Liver (tissue), 9 donors: Measurements from ENCODE around the gene FRMD4B. TPM values are rescaled to one million over a fixed set of nuclear protein-coding genes. Genes with fewer than 3 reads are reported as not detected.

Experiments
- DNase-seq: peaks from one replicate; pipeline ENCODE4 v3.0.0-alpha.2; 2017; ENCODE audit warnings: low spot score
- H3K27ac ChIP-seq, 2 donors: one replicate each; pipeline ENCODE4 v1.7.0; 2013; ENCODE audit warnings: inconsistent platforms in 2 of 2, low read length in 2 of 2, control low read depth in 1 of 2, low read depth in 1 of 2, mild to moderate bottlenecking in 1 of 2
- H3K27me3 ChIP-seq, 4 donors: one replicate each; pipeline versions ENCODE4 v1.6.1 to v1.7.0; 2013; ENCODE audit warnings: low read length in 3 of 4, inconsistent platforms in 1 of 4, mild to moderate bottlenecking in 1 of 4, moderate library complexity in 1 of 4; ENCODE audit not compliant: control insufficient read depth in 4 of 4, insufficient read depth in 4 of 4
- H3K36me3 ChIP-seq, 4 donors: one replicate each; pipeline versions ENCODE4 v1.6.1 to v1.7.0; 2013; ENCODE audit warnings: low read length in 3 of 4, mild to moderate bottlenecking in 3 of 4, low read depth in 1 of 4, moderate library complexity in 1 of 4; ENCODE audit not compliant: control insufficient read depth in 4 of 4, insufficient read depth in 3 of 4
- H3K4me1 ChIP-seq, 4 donors: one replicate each; pipeline versions ENCODE4 v1.6.1 to v1.7.0; 2013; ENCODE audit warnings: low read length in 3 of 4, mild to moderate bottlenecking in 3 of 4, moderate library complexity in 1 of 4; ENCODE audit not compliant: control insufficient read depth in 4 of 4, insufficient read depth in 4 of 4
- H3K4me3 ChIP-seq, 3 donors: one replicate each; pipeline versions ENCODE4 v1.6.1 to v1.7.0; 2013; ENCODE audit warnings: low read length in 3 of 3, control low read depth in 1 of 3, low read depth in 1 of 3, mild to moderate bottlenecking in 1 of 3
- H3K9ac ChIP-seq, 2 donors: one replicate each; pipeline ENCODE4 v1.7.0; 2013; ENCODE audit warnings: low read length in 2 of 2, mild to moderate bottlenecking in 2 of 2, moderate library complexity in 2 of 2, control low read depth in 1 of 2, low read depth in 1 of 2
- H3K9me3 ChIP-seq, 4 donors: one replicate each; pipeline versions ENCODE4 v1.6.1 to v1.7.0; 2013; ENCODE audit warnings: low read length in 3 of 4; ENCODE audit not compliant: control insufficient read depth in 4 of 4
- ATF3 ChIP-seq: IDR thresholded peaks from 2 replicates; pipeline ENCODE4 v1.6.1; 2016; ENCODE audit warnings: antibody characterized with exemption
- CTCF ChIP-seq: fragments of 150-350 bp; IDR thresholded peaks from 2 replicates; pipeline ENCODE4 v1.5.1; 2017; ENCODE audit warnings: improper control_type of control experiment, low read depth, low read length; ENCODE audit not compliant: missing input control
- EGR1 ChIP-seq, 2 donors: IDR thresholded peaks; 2 replicates each; pipeline ENCODE4 v1.6.1; 2016 to 2018; ENCODE audit warnings: antibody characterized with exemption in 2 of 2, low read depth in 2 of 2
- FOXA1 ChIP-seq: IDR thresholded peaks from 2 replicates; pipeline ENCODE4 v1.6.1; 2016; ENCODE audit warnings: antibody characterized with exemption
- GABPA ChIP-seq, 2 donors: IDR thresholded peaks in 1 of 2; conservative IDR thresholded peaks in 1 of 2; 2 replicates each; pipeline ENCODE4 v1.6.1; 2016; ENCODE audit warnings: antibody characterized with exemption in 2 of 2, mild to moderate bottlenecking in 1 of 2, moderate library complexity in 1 of 2
- HNF4A ChIP-seq, 2 donors: conservative IDR thresholded peaks; 2 replicates each; pipeline ENCODE4 v1.6.1; 2016; ENCODE audit warnings: antibody characterized with exemption in 2 of 2, mild to moderate bottlenecking in 2 of 2
- HNF4G ChIP-seq: IDR thresholded peaks from 2 replicates; pipeline ENCODE4 v1.6.1; 2016; ENCODE audit warnings: antibody characterized with exemption
- JUND ChIP-seq, 2 donors: IDR thresholded peaks; 2 replicates each; pipeline ENCODE4 v1.6.1; 2016; ENCODE audit warnings: antibody characterized with exemption in 2 of 2
- NR2F2 ChIP-seq: IDR thresholded peaks from 2 replicates; pipeline ENCODE4 v1.6.1; 2016; ENCODE audit warnings: antibody characterized with exemption
- RAD21 ChIP-seq, 2 donors: IDR thresholded peaks; 2 replicates each; pipeline ENCODE4 v1.6.1; 2016; ENCODE audit warnings: antibody characterized with exemption in 2 of 2, mild to moderate bottlenecking in 2 of 2
- RXRA ChIP-seq, 2 donors: IDR thresholded peaks; 2 replicates each; pipeline ENCODE4 v1.6.1; 2017 to 2018; ENCODE audit warnings: antibody characterized with exemption in 2 of 2, mild to moderate bottlenecking in 1 of 2
- SP1 ChIP-seq: IDR thresholded peaks from 2 replicates; pipeline ENCODE4 v1.6.1; 2018; ENCODE audit warnings: antibody characterized with exemption, mild to moderate bottlenecking
- TAF1 ChIP-seq: conservative IDR thresholded peaks from 2 replicates; pipeline ENCODE4 v1.6.1; 2016; ENCODE audit warnings: antibody characterized with exemption, mild to moderate bottlenecking
- YY1 ChIP-seq: IDR thresholded peaks from 2 replicates; pipeline ENCODE4 v1.6.1; 2016; ENCODE audit warnings: antibody characterized with exemption, mild to moderate bottlenecking
- ZBTB33 ChIP-seq: IDR thresholded peaks from 2 replicates; pipeline ENCODE4 v1.6.1; 2016; ENCODE audit warnings: antibody characterized with exemption
- WGBS: extraction: QIAGEN DNeasy Blood & Tissue Kit; methylation state at CpG from one replicate; pipeline ENCODE4 v1.1.7; 2013; 5-methylcytosine and 5-hydroxymethylcytosine counted together
- polyA plus RNA-seq, 2 donors: library from polyadenylated mRNA; stranded (reverse) in 1 of 2; unstranded in 1 of 2; fragments of 200-250 nt in 1 of 2; fragments of >200 nt in 1 of 2; fragmentation: Nextera tagmentation in 1 of 2; extraction: Ambion mirVana in 1 of 2; gene quantifications; one replicate each; pipeline versions ENCODE4 v1.2.1 to v1.2.3, GENCODE V29; 2013 to 2015
- total RNA-seq, 2 donors: library from RNA; depleted of rRNA; stranded (reverse); fragments of >200 nt; gene quantifications; one replicate each; pipeline ENCODE4 v1.2.3, GENCODE V29; 2014
- TF ChIP-seq, protein P1 (sequence below): IDR thresholded peaks from 2 replicates; pipeline ENCODE4 v1.6.1; 2016; ENCODE audit warnings: antibody characterized with exemption, mild to moderate bottlenecking
- TF ChIP-seq, protein P2 (sequence below): IDR thresholded peaks from 2 replicates; pipeline ENCODE4 v1.6.1; 2016; ENCODE audit warnings: antibody characterized with exemption
- donor health status: healthy.
- donor health status: healthy.
- donor health status: healthy.
- donor health status: healthy.
- donor health status: healthy.

FRMD4B gene
- total and polyA plus RNA-seq, 4 donors = 7.3 to 22.6 (median 15.0) TPM

DNA sequence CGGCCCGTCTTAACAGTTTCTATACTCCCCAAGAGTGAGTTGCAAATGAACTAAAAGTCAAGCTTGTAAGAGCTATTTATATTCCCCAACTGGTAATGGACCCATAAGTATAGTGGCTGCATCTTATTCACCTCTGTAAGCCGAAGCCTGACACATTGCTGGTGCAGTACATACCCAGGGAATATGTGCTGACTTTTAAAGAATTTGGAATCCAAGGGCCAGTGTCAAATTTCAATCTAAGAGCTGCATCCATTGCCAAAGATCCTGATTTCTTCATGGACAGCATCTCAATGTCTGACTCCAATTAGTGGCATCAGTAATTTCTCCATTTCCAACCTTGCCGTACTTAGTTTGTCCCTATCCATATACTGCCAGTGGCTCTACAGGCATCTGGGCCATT, 42.0 kb downstream of the FRMD4B start:
- WGBS = 70% methylated on average over 4 of the region's 4 CpGs
- Histone ChIP-seq H3K9ac (no peak overlapping the region), H3K36me3 (no peaks in the 10 kb centered on the region), H3K4me1 (no peaks in the 10 kb centered on the region), H3K9me3 (no peaks in the 10 kb centered on the region), H3K27me3 (no peaks in the 10 kb centered on the region), H3K27ac (no peak overlapping the region), H3K4me3 (no peak overlapping the region)
- no peak for DNase-seq
- TF ChIP-seq HNF4G (no peak), CTCF (no peak), HNF4A (conservative IDR thresholded peaks at IDR 0.05) (no peak), NR2F2 (no peak), GABPA (IDR thresholded peaks at IDR 0.05 in 1 of 2, conservative IDR thresholded peaks at IDR 0.05 in 1 of 2) (no peak), ZBTB33 (no peak), TAF1 (no peak), YY1 (no peak), JUND (IDR thresholded peaks at IDR 0.05) (no peak), RAD21 (IDR thresholded peaks at IDR 0.05) (no peak), RXRA (IDR thresholded peaks at IDR 0.05) (no peak), ATF3 (no peak), SP1 (no peak), EGR1 (IDR thresholded peaks at IDR 0.05; ENCODE audit: low read depth in 2 of 2) (no peak)
- TF ChIP-seq, protein P1, sequence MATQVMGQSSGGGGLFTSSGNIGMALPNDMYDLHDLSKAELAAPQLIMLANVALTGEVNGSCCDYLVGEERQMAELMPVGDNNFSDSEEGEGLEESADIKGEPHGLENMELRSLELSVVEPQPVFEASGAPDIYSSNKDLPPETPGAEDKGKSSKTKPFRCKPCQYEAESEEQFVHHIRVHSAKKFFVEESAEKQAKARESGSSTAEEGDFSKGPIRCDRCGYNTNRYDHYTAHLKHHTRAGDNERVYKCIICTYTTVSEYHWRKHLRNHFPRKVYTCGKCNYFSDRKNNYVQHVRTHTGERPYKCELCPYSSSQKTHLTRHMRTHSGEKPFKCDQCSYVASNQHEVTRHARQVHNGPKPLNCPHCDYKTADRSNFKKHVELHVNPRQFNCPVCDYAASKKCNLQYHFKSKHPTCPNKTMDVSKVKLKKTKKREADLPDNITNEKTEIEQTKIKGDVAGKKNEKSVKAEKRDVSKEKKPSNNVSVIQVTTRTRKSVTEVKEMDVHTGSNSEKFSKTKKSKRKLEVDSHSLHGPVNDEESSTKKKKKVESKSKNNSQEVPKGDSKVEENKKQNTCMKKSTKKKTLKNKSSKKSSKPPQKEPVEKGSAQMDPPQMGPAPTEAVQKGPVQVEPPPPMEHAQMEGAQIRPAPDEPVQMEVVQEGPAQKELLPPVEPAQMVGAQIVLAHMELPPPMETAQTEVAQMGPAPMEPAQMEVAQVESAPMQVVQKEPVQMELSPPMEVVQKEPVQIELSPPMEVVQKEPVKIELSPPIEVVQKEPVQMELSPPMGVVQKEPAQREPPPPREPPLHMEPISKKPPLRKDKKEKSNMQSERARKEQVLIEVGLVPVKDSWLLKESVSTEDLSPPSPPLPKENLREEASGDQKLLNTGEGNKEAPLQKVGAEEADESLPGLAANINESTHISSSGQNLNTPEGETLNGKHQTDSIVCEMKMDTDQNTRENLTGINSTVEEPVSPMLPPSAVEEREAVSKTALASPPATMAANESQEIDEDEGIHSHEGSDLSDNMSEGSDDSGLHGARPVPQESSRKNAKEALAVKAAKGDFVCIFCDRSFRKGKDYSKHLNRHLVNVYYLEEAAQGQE = no peak
- TF ChIP-seq, protein P2, sequence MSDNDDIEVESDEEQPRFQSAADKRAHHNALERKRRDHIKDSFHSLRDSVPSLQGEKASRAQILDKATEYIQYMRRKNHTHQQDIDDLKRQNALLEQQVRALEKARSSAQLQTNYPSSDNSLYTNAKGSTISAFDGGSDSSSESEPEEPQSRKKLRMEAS = no peak

DNA sequence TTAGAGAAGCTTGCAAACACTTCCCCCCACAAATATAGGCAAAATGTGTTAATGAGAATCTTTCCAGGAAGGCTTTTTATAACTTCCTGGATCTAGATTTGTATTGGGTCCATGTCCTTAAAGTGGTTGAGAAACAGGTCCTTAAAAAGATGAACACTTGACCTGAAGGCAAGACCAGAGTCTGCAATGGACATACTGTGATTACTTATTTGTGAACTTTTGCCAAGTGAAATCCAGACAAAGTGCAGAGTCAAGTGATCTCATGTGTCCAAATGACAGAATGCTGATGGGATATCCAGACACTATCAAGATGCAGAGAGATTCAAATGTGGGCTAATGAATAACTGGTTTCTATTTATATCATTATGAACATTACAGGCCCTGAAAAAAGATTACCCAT, 43.8 kb downstream of the FRMD4B start:
- Histone ChIP-seq H3K27me3 (no peaks in the 10 kb centered on the region), H3K9me3 (no peaks in the 10 kb centered on the region), H3K4me3 (no peak overlapping the region), H3K27ac (no peak overlapping the region), H3K9ac (no peak overlapping the region), H3K4me1 (no peaks in the 10 kb centered on the region), H3K36me3 (no peaks in the 10 kb centered on the region)
- TF ChIP-seq JUND (IDR thresholded peaks at IDR 0.05) (no peak), TAF1 (no peak), HNF4G (no peak), FOXA1 (no peak), ZBTB33 (no peak), RAD21 (IDR thresholded peaks at IDR 0.05) (no peak), CTCF (no peak), GABPA (IDR thresholded peaks at IDR 0.05 in 1 of 2, conservative IDR thresholded peaks at IDR 0.05 in 1 of 2) (no peak), YY1 (no peak), EGR1 (IDR thresholded peaks at IDR 0.05; ENCODE audit: low read depth in 2 of 2) (no peak), NR2F2 (no peak), SP1 (no peak), HNF4A (conservative IDR thresholded peaks at IDR 0.05) (no peak), RXRA (IDR thresholded peaks at IDR 0.05) (no peak), ATF3 (no peak)
- TF ChIP-seq, protein P2 = no peak
- no peak for DNase-seq
